Fibroblast of gingiva (primary cell): ENCODE data around the gene ACKR2.

Source experiments
- DNase-seq: peaks from one replicate; pipeline ENCODE4 v3.0.0-alpha.2; 2011; ENCODE audit warnings: low read depth

Gene ACKR2

GRCh38 chr3:42809202-42809601, at the start of gene ACKR2:
Gene ACKR2 (plus strand): TSS chr3:42809445. CDS start chr3:42864503, 55,058 bp downstream.
- DNase-seq: no peak

- DNase-seq: peak; percentile 91
These were observed 47.1 kb upstream of the ACKR2 start for GRCh38 chr3:42762046-42762724.

GRCh38 chr3:42763021-42763420, 46.2 kb upstream of the ACKR2 start:
- peak; percentile 81 for DNase-seq

- DNase-seq: no peak
These were observed 45.1 kb upstream of the ACKR2 start for GRCh38 chr3:42764115-42764514.

- no peak for DNase-seq
These were observed 44.5 kb upstream of the ACKR2 start for GRCh38 chr3:42764561-42765295.

GRCh38 chr3:42769477-42770131, 39.6 kb upstream of the ACKR2 start:
- no peak for DNase-seq

- DNase-seq: no peak
These were observed 38.0 kb upstream of the ACKR2 start for GRCh38 chr3:42771271-42771670.

- peak; percentile 94 for DNase-seq
These were observed 36.4 kb upstream of the ACKR2 start, which contains the start of gene CCDC13 for GRCh38 chr3:42772670-42773408. Gene CCDC13 (minus strand): TSS chr3:42773253. CDS start chr3:42758345, 14,908 bp downstream.

GRCh38 chr3:42773409-42773751, 35.9 kb upstream of the ACKR2 start:
- DNase-seq: no peak

GRCh38 chr3:42778644-42779043, 30.6 kb upstream of the ACKR2 start:
- DNase-seq: peak; percentile 98

GRCh38 chr3:42780398-42780797, 28.8 kb upstream of the ACKR2 start:
- no peak for DNase-seq

GRCh38 chr3:42780892-42781700, 28.1 kb upstream of the ACKR2 start:
- peak; percentile 77 for DNase-seq

GRCh38 chr3:42786212-42786611, 23.0 kb upstream of the ACKR2 start:
- DNase-seq: no peak

- DNase-seq: no peak
These were observed 22.6 kb upstream of the ACKR2 start for GRCh38 chr3:42786631-42787030.

GRCh38 chr3:42790714-42791229, 18.5 kb upstream of the ACKR2 start:
- DNase-seq: no peak

- no peak for DNase-seq
These were observed 13.5 kb upstream of the ACKR2 start for GRCh38 chr3:42795621-42796181.

GRCh38 chr3:42796332-42796885, 12.8 kb upstream of the ACKR2 start:
- DNase-seq: no peak

GRCh38 chr3:42799376-42799775, 9.9 kb upstream of the ACKR2 start:
- DNase-seq: no peak

GRCh38 chr3:42800251-42800650, 9.0 kb upstream of the ACKR2 start:
- DNase-seq: no peak

GRCh38 chr3:42801048-42801620, 8.1 kb upstream of the ACKR2 start:
- no peak for DNase-seq
